ENCODE measurements around the gene CD36.
"Not testable (repeated sequence)": the region's sequence is repeated elsewhere in the genome, so short reads cannot be mapped to it uniquely, and the experiment has no call there.

- not testable (repeated sequence) for TF ChIP-seq CTCF (IDR thresholded peaks at IDR 0.05 in 4 of 5, conservative IDR thresholded peaks at IDR 0.05 in 1 of 5); POLR2A (IDR thresholded peaks at IDR 0.05)
These were observed 30.9 kb downstream of the CD36 start for GRCh38 chr7:80669367-80669766.

All from gastrocnemius medialis (tissue), 4 donors.